ENCODE data around the gene RCAN2.

RCAN2 gene

GRCh38 chr6:46491201-46491627, at the start of gene RCAN2:
Gene RCAN2 (minus strand): TSS chr6:46491449.
- peak; percentile 73 for DNase-seq

GRCh38 chr6:46539866-46540265, 48.6 kb upstream of the RCAN2 start:
- DNase-seq, result no peak

- no peak for DNase-seq
Measured at GRCh38 chr6:46538800-46539480, 47.7 kb upstream of the RCAN2 start.

GRCh38 chr6:46530896-46531295, 39.6 kb upstream of the RCAN2 start:
- no peak for DNase-seq

- DNase-seq, result no peak
Measured at GRCh38 chr6:46528961-46529750, 37.9 kb upstream of the RCAN2 start.

- no peak for DNase-seq
Measured at GRCh38 chr6:46526607-46527006, 35.4 kb upstream of the RCAN2 start.

- no peak for DNase-seq
Measured at GRCh38 chr6:46525583-46525982, 34.3 kb upstream of the RCAN2 start.

- no peak for DNase-seq
Measured at GRCh38 chr6:46521464-46521971, 30.3 kb upstream of the RCAN2 start.

- DNase-seq, result no peak
Measured at GRCh38 chr6:46517202-46517601, 26.0 kb upstream of the RCAN2 start.

GRCh38 chr6:46513533-46513932, 22.3 kb upstream of the RCAN2 start:
- DNase-seq, result no peak

- no peak for DNase-seq
Measured at GRCh38 chr6:46511320-46511719, 20.1 kb upstream of the RCAN2 start.

- no peak for DNase-seq
Measured at GRCh38 chr6:46510651-46511050, 19.4 kb upstream of the RCAN2 start.

- DNase-seq, result no peak
Measured at GRCh38 chr6:46509981-46510510, 18.8 kb upstream of the RCAN2 start.

GRCh38 chr6:46509063-46509462, 17.8 kb upstream of the RCAN2 start:
- DNase-seq, result no peak

GRCh38 chr6:46507426-46507825, 16.2 kb upstream of the RCAN2 start:
- DNase-seq, result no peak

GRCh38 chr6:46505693-46506512, 14.7 kb upstream of the RCAN2 start:
- DNase-seq, result no peak

- DNase-seq, result no peak
Measured at GRCh38 chr6:46504242-46504641, 13.0 kb upstream of the RCAN2 start.

- DNase-seq, result no peak
Measured at GRCh38 chr6:46502486-46503119, 11.4 kb upstream of the RCAN2 start.

- DNase-seq, result no peak
Measured at GRCh38 chr6:46501136-46502089, 10.2 kb upstream of the RCAN2 start.

GRCh38 chr6:46500382-46500781, 9.1 kb upstream of the RCAN2 start:
- DNase-seq, result no peak

Data from NCI-H226 (cell line).